GM18511 (cell line): ENCODE data around the gene OR4C11.

ENCODE experiments used
- ATAC-seq: cut with Tn5 transposase; IDR thresholded peaks from one replicate; pipeline ENCODE4 v1.9.1; 2021; ENCODE audit warnings: mild to moderate bottlenecking, moderate library complexity; ENCODE audit not compliant: unreplicated experiment

The OR4C11 gene, protein sequence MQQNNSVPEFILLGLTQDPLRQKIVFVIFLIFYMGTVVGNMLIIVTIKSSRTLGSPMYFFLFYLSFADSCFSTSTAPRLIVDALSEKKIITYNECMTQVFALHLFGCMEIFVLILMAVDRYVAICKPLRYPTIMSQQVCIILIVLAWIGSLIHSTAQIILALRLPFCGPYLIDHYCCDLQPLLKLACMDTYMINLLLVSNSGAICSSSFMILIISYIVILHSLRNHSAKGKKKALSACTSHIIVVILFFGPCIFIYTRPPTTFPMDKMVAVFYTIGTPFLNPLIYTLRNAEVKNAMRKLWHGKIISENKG

DNA sequence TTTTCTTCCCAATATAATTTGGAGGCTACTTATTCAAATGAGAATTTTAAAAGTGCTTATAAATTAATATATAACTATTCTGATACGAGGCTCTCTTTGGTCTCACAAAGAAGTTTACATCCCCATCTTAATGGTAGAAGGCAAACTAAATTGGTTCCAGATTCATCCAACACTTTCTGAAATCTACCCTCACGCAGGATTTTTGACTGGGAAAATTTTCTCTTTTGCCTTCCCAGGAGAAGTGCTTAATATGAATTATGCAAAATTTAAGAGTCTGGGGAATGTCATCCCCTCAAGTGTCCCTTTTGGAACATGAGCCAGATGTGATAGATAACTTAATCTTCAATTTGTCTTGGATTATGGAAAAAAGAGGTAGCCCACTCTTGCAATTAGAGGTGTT is at the start of gene OR4C11:
TSS of gene OR4C11 (minus strand) at position 101 of the 400 bp plus-strand sequence. CDS start 3,272 bp downstream, outside the sequence.
- no peak for ATAC-seq

DNA sequence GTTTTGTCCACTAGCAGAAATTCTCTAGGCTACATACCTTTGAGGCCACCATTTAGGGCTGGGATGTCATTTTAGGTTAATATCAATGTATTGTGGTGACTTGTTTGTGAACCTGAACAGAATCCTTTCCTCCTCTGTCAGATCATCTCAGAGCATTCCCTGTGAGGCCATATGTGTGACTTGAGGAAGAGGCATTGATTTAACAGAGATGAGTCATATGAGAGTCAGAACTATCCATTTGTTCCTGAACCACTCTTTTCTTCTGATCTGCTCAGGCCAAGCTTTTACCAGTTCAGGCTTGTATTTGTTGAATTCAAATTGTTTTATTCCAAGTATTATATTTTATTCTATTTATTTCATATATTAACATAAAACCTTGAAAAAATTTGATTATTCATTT is 47.7 kb upstream of the OR4C11 start:
- ATAC-seq = no peak

DNA sequence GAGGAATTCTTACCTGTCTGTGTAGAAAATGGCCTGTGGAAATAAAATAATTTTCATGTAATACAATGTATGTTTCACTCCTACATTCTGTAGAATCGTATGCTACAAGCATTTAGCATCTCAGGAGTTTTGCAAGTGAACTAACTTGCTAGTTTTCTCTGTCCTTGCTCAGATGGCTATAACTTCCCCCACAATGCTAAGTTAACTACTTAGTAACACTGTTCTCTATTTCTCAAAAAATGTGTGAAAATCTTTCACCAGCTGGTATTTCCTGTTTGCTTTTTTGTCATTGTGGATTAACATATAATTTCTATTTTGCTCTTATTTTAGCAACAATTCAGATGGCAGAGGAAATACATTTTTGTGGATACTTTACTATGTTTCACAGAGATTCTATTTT is 45.1 kb upstream of the OR4C11 start:
- no peak for ATAC-seq

DNA sequence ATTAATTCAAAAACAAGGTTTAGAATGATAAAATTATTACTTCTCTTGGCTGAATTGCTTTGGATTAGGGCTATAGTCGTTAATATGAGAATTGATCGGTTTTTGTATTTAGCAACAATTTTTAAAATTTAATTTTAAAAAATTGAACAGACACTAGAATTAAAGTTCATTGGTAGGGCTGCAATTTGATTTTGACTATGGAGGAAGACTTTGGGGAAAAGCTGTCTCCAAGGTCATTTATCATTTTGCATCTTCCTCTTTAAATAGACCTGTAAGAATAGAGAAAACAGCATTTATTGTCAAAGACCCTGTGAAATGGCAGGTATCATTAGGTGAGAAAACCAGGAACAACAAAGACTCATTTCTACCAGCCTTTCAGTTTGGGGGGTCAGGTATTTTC is 40.6 kb upstream of the OR4C11 start, which contains the start of gene OR4S2:
TSS of gene OR4S2 (plus strand) at position 301 of the 400 bp plus-strand sequence. CDS start 2,577 bp downstream, outside the sequence.
- ATAC-seq = no peak

DNA sequence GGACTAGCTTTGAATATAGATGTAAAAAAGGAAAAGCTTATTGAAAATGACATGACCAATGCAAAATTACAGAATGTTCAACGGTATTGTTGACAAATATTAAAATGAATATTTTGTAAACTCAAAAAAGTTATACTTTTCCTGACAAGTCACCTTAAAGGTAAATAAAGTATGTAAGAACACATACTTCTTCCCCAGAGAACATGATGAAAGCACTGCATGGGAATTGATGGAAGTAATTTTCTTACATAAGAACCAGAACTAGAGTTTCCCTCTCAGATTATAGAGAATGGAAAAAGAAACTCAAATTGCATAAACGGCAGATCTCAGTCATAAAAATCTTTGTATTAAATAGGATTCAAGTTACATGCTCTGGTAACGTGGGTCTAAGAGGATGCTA is 27.4 kb upstream of the OR4C11 start, which contains the start of gene OR4P4:
TSS of gene OR4P4 (plus strand) at position 301 of the 400 bp plus-strand sequence.
- ATAC-seq = no peak

DNA sequence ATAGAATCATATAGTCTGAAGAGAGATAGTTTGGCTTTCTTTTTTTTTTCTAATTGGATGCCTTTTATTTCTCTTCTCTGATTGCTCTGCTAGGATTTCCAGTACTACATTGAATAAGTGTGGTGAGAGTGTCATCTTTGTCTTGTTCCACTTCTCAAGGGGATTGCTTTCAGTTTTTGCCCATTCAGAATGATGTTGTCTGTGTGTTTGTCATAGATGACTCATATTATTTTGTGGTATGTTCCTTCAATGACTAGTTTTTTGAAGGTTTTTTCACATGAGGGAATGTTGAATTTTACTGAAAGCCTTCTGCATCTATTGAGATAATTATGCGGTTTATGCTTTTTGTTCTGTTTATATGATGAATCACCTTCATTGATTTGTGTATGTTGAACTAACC is 17.1 kb upstream of the OR4C11 start:
- no peak for ATAC-seq

DNA sequence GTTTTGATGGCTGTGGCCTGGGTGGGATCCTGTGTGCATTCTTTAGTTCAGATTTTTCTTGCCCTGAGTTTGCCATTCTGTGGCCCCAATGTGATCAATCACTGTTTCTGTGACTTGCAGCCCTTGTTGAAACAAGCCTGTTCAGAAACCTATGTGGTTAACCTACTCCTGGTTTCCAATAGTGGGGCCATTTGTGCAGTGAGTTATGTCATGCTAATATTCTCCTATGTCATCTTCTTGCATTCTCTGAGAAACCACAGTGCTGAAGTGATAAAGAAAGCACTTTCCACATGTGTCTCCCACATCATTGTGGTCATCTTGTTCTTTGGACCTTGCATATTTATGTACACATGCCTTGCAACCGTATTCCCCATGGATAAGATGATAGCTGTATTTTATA is 34.9 kb downstream of the OR4C11 start:
- peak; percentile 71 for ATAC-seq

DNA sequence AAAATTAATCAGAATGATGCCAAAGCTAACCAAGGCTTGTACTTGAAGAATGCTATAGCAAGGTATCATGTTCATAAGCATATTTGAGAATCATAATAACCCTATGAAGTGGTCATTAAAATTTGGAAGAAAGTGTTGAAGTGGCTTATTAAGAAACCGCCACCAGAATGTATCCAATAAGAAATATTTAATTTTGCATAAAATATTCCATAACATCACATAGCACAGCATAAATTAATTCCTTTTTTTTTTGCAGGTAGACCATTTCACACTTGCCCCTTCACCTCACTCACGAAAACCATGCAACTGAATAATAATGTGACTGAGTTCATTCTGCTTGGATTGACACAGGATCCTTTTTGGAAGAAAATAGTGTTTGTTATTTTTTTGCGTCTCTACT is 35.6 kb downstream of the OR4C11 start, which contains the start of gene OR4C16:
TSS of gene OR4C16 (plus strand) at position 301 of the 400 bp plus-strand sequence. CDS start at position 301, 0 bp downstream.
- ATAC-seq = no peak

DNA sequence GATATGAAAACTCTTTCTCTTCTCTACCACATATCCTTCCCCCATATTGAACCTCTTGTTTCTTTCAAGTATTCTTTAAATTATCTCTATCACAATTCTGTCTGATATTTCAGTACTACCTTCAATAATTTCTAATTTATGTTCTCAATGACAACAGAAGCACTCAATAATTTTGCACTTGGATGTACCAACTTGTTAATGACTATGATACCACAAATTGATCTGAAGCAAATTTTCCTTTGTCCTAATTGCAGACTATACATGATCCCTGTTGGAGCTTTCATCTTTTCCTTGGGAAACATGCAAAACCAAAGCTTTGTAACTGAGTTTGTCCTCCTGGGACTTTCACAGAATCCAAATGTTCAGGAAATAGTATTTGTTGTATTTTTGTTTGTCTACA is 53.3 kb downstream of the OR4C11 start, which contains the start of gene OR4C15:
TSS of gene OR4C15 (plus strand) at position 301 of the 400 bp plus-strand sequence. CDS start at position 301, 0 bp downstream.
- ATAC-seq = no peak
